PC-3 (cell line): ENCODE results near the gene VCX3B.

Source experiments
- EZH2 ChIP-seq: fragments of 300-600 bp; sonication (generic); IDR thresholded peaks from one replicate; pipeline ENCODE4 v1.6.1; 2017; ENCODE audit warnings: antibody characterized with exemption, mild to moderate bottlenecking, low read length; ENCODE audit not compliant: unreplicated experiment
- TF ChIP-seq, protein P1 (sequence below): fragments of 300-600 bp; sonication (generic); conservative IDR thresholded peaks from 2 replicates; pipeline ENCODE4 v1.5.1; 2017; ENCODE audit warnings: antibody characterized with exemption, low read depth, mild to moderate bottlenecking, low read length

DNA sequence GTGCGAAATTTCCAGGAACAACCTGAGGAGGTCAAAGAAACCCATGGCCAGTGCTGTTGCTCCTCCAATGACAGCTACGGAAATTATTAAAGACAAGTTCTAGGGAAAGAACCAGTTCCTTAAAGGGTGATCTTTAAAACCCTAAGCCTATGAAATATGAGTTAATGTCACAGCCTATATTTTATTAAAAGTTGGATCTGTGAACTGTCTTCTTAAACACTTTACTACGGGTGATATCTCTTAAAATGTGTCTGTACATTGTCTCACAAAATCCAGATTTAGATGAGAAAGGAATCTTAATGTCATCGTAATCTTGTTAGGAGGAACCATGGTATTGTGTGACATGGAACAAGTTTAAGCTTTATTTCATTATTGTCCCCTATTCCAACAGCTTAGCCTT lies 46.3 kb upstream of the VCX3B start:
- TF ChIP-seq, protein P1, sequence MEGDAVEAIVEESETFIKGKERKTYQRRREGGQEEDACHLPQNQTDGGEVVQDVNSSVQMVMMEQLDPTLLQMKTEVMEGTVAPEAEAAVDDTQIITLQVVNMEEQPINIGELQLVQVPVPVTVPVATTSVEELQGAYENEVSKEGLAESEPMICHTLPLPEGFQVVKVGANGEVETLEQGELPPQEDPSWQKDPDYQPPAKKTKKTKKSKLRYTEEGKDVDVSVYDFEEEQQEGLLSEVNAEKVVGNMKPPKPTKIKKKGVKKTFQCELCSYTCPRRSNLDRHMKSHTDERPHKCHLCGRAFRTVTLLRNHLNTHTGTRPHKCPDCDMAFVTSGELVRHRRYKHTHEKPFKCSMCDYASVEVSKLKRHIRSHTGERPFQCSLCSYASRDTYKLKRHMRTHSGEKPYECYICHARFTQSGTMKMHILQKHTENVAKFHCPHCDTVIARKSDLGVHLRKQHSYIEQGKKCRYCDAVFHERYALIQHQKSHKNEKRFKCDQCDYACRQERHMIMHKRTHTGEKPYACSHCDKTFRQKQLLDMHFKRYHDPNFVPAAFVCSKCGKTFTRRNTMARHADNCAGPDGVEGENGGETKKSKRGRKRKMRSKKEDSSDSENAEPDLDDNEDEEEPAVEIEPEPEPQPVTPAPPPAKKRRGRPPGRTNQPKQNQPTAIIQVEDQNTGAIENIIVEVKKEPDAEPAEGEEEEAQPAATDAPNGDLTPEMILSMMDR: no peak
- TF ChIP-seq EZH2: no peak
